WI38 (cell line): ENCODE measurements around the gene UBAC1.

Experiments
- H3K4me3 ChIP-seq: 2 replicates; pipeline ENCODE4 v1.5.1; 2011; ENCODE audit warnings: low read depth, mild to moderate bottlenecking, control low read depth, low read length
- CTCF ChIP-seq: IDR thresholded peaks from 2 replicates; pipeline ENCODE4 v1.5.1; 2012; ENCODE audit warnings: low read depth, mild to moderate bottlenecking, control low read depth, low read length

The UBAC1 gene

GRCh38 chr9:135989157-135989556 lies 28.0 kb upstream of the UBAC1 start:
- TF ChIP-seq CTCF, result no peak
- no peak overlapping the region for H3K4me3 ChIP-seq

- H3K4me3 ChIP-seq, result no peak overlapping the region
- TF ChIP-seq CTCF, result no peak
Observed at GRCh38 chr9:135988493-135988892, 27.3 kb upstream of the UBAC1 start.

GRCh38 chr9:135987838-135988404 lies 26.7 kb upstream of the UBAC1 start:
- TF ChIP-seq CTCF, result no peak
- no peak overlapping the region for H3K4me3 ChIP-seq

GRCh38 chr9:135986605-135987004 lies 25.4 kb upstream of the UBAC1 start:
- no peak overlapping the region for H3K4me3 ChIP-seq
- TF ChIP-seq CTCF, result no peak

GRCh38 chr9:135985889-135986288 lies 24.7 kb upstream of the UBAC1 start:
- TF ChIP-seq CTCF, result no peak
- H3K4me3 ChIP-seq, result no peak overlapping the region

- no peak overlapping the region for H3K4me3 ChIP-seq
- TF ChIP-seq CTCF, result no peak
Observed at GRCh38 chr9:135985459-135985774, 24.2 kb upstream of the UBAC1 start.

GRCh38 chr9:135984072-135984710 lies 23.0 kb upstream of the UBAC1 start:
- H3K4me3 ChIP-seq, result no peak overlapping the region
- TF ChIP-seq CTCF, result no peak
